Endothelial cell of umbilical vein (primary cell): ENCODE data around the gene ZNF219. TPM values are rescaled to one million over a fixed set of nuclear protein-coding genes. Genes with fewer than 3 reads are reported as not detected.

Source experiments
- BruUV-seq: library from RNA; stranded (reverse); fragments of 400-500 nt; replicated peaks from 2 replicates; lab custom pipeline; 2021; lab: Mats Ljungman, UMichigan
- CTCF ChIA-PET: fragments of 300-600, 350-600 bp; sonication (Branson Sonifier 250); formaldehyde crosslinking; loops from one replicate; lab custom pipeline; 2021; ENCODE audit warnings: antibody characterized with exemption, inconsistent platforms; lab: Charles Lee
- POLR2A ChIA-PET: fragments of 300-600, 350-600 bp; sonication (Branson Sonifier 250); formaldehyde crosslinking; loops from one replicate; lab custom pipeline; 2021; ENCODE audit warnings: antibody characterized with exemption, inconsistent platforms; lab: Charles Lee
- DNase-seq: peaks from one replicate; pipeline ENCODE4 v3.0.0-alpha.2; 2011; ENCODE audit warnings: low read depth, low spot score
- FAIRE-seq: peaks from 2 replicates; lab custom pipeline; 2011; peaks lifted over from hg19 to GRCh38; lab: Jason Lieb, UNC
- H2AFZ ChIP-seq: 2 replicates; pipeline ENCODE4 v1.6.0; 2012; ENCODE audit warnings: low read depth, low read length, control low read depth, inconsistent platforms
- H3K27ac ChIP-seq: 2 replicates; pipeline ENCODE4 v1.5.1; 2011; ENCODE audit warnings: low read depth, mild to moderate bottlenecking, control low read depth, low read length, moderate library complexity; ENCODE audit not compliant: insufficient read depth
- H3K27me3 ChIP-seq, 2 experiments: 2 replicates each; pipeline versions ENCODE4 v1.6.0 to v1.6.1; 2011; ENCODE audit warnings: low read length in 2 of 2, mixed read lengths in 1 of 2; ENCODE audit not compliant: control insufficient read depth in 2 of 2, insufficient read depth in 2 of 2
- H3K36me3 ChIP-seq, 2 experiments: 2 replicates in 1 of 2; 3 replicates in 1 of 2; pipeline ENCODE4 v1.5.1; 2011; ENCODE audit warnings: low read length in 2 of 2, mild to moderate bottlenecking in 1 of 2, moderate library complexity in 1 of 2; ENCODE audit not compliant: control insufficient read depth in 2 of 2, insufficient read depth in 2 of 2; ENCODE audit errors: extremely low read depth in 1 of 2
- H3K4me1 ChIP-seq: 3 replicates; pipeline ENCODE4 v1.5.1; 2011; ENCODE audit warnings: mild to moderate bottlenecking, low read length; ENCODE audit not compliant: control insufficient read depth, insufficient read depth; ENCODE audit errors: extremely low read depth
- H3K4me2 ChIP-seq: 2 replicates; pipeline ENCODE4 v1.6.1; 2011; ENCODE audit warnings: low read length, control low read depth, mixed read lengths; ENCODE audit not compliant: insufficient read depth
- H3K4me3 ChIP-seq, 3 experiments: fragments of 200-600 bp in 1 of 3; sonication (generic), shearing (Covaris generic) in 1 of 3; replicated peaks in 1 of 3; 2 replicates each; pipeline ENCODE4 v1.5.1; 2011 to 2016; ENCODE audit warnings: control low read depth in 3 of 3, low read length in 3 of 3, mild to moderate bottlenecking in 2 of 3, inconsistent platforms in 1 of 3, low read depth in 1 of 3, moderate library complexity in 1 of 3; ENCODE audit not compliant: insufficient read depth in 1 of 3
- H3K79me2 ChIP-seq: 2 replicates; pipeline ENCODE4 v1.6.0; 2012; ENCODE audit warnings: low read length, inconsistent platforms; ENCODE audit not compliant: control insufficient read depth, insufficient read depth
- H3K9ac ChIP-seq: replicated peaks from 2 replicates; pipeline ENCODE3; 2011; ENCODE audit warnings: low read length, control low read depth; ENCODE audit not compliant: insufficient read depth; ENCODE audit errors: extremely low read depth
- H3K9me1 ChIP-seq: replicated peaks from 3 replicates; pipeline ENCODE4 v1.6.0; 2011; ENCODE audit warnings: mild to moderate bottlenecking, low read length; ENCODE audit not compliant: control insufficient read depth, insufficient read depth; ENCODE audit errors: extremely low read depth
- H3K9me3 ChIP-seq: replicated peaks from 2 replicates; pipeline ENCODE4 v1.5.1; 2012; ENCODE audit warnings: low read length, inconsistent platforms; ENCODE audit not compliant: control insufficient read depth, insufficient read depth
- H4K20me1 ChIP-seq: replicated peaks from 2 replicates; pipeline ENCODE3; 2011; ENCODE audit warnings: mild to moderate bottlenecking, low read length; ENCODE audit not compliant: control insufficient read depth, insufficient read depth; ENCODE audit errors: extremely low read depth
- EZH2 ChIP-seq: IDR thresholded peaks from 2 replicates; pipeline ENCODE4 v1.6.1; 2012; ENCODE audit warnings: borderline replicate concordance, low read depth, mild to moderate bottlenecking, moderate library complexity, low read length, inconsistent platforms; ENCODE audit not compliant: severe bottlenecking
- FOS ChIP-seq: IDR thresholded peaks from 2 replicates; pipeline ENCODE4 v1.6.1; 2011; ENCODE audit warnings: mild to moderate bottlenecking, low read length, moderate library complexity, borderline replicate concordance; ENCODE audit not compliant: insufficient read depth
- GATA2 ChIP-seq: IDR thresholded peaks from 2 replicates; pipeline ENCODE4 v1.7.0; 2011; ENCODE audit warnings: low read depth, mild to moderate bottlenecking, moderate library complexity, mixed read lengths, low read length; ENCODE audit not compliant: insufficient read length, insufficient read depth
- JUN ChIP-seq: IDR thresholded peaks from 2 replicates; pipeline ENCODE4 v1.6.1; 2011; ENCODE audit warnings: borderline replicate concordance, low read depth; ENCODE audit not compliant: insufficient read length, insufficient read depth
- MYC ChIP-seq: IDR thresholded peaks from one replicate; pipeline ENCODE4 v1.6.1; 2011; ENCODE audit warnings: mild to moderate bottlenecking, low read depth, low read length
- POLR2A ChIP-seq: IDR thresholded peaks from 2 replicates; pipeline ENCODE4 v1.6.1; 2012; ENCODE audit warnings: low read depth, mild to moderate bottlenecking, control low read depth, low read length
- POLR2AphosphoS5 ChIP-seq: IDR thresholded peaks from 2 replicates; pipeline ENCODE4 v1.6.1; 2012; ENCODE audit warnings: low read depth, mild to moderate bottlenecking, control low read depth, low read length, moderate library complexity; ENCODE audit not compliant: insufficient read depth
- dilution Hi-C: fragments of 300-500 bp; cut with MboI; formaldehyde crosslinking; loops from one replicate; pipeline ENCODE4 v1.15.0; 2019; ENCODE audit warnings: low sequenced_read_pairs; ENCODE audit not compliant: extremely low pct_ligation_motif_present
- intact Hi-C: fragments of 100-400 bp; cut with micrococcal nuclease; formaldehyde crosslinking; loops from one replicate; pipeline ENCODE4 v1.10.0; 2022
- polyA plus RNA-seq, 4 experiments: library from polyadenylated mRNA; depleted of rRNA in 3 of 4; stranded (reverse) in 3 of 4; unstranded in 1 of 4; fragments of >200 nt; gene quantifications; 2 replicates each; pipeline versions ENCODE4 v1.2.1 to v1.2.3, GENCODE V29; 2011 to 2012; ENCODE audit warnings: missing spikeins in 1 of 4
- total RNA-seq: library from RNA; stranded (reverse); gene quantifications from 2 replicates; pipeline ENCODE4 v1.2.3, GENCODE V29; 2021
- TF ChIP-seq, protein P1 (sequence below): IDR thresholded peaks from 2 replicates; pipeline ENCODE4 v1.6.1; 2011; ENCODE audit not compliant: insufficient read depth, insufficient read length
- TF ChIP-seq, protein P2 (sequence below), 2 donors: IDR thresholded peaks; 1 replicate in 1 of 2; 2 replicates in 1 of 2; pipeline ENCODE4 v1.5.1; 2011; ENCODE audit warnings: low read length in 2 of 2, mild to moderate bottlenecking in 2 of 2, moderate library complexity in 2 of 2, control low read depth in 1 of 2, inconsistent platforms in 1 of 2, low read depth in 1 of 2; ENCODE audit not compliant: insufficient read depth in 1 of 2; ENCODE audit errors: extremely low read depth in 1 of 2

The ZNF219 gene
- total and polyA plus RNA-seq, 2 donors (not counting 3 experiments of a cell fraction or from before 2014, with no cell fraction given): 13.2 to 15.2 TPM

DNA sequence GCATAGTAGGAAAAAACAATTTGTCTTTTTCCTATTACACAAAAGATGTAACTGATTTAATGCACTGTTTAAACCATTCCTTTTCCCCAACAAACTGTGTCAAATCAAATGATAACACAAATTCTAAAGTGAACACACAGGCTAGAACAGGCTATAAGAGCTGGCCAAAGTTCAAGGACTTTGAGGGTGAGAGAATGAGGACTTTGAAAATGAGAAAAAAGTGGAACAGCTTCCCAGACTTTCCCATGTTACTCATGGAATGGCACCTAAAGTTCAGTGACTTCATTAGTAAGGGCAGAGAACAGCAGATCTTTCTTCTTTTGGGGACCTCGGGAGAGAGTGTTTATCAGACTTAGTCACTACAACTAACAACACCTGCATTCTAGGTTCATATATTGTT, 25.0 kb upstream of the ZNF219 start:
- no peaks in the 10 kb centered on the region for H4K20me1 ChIP-seq
- H3K27ac ChIP-seq: no peak overlapping the region
- no peak for DNase-seq
- peaks cover 5 to 22% of the 10 kb centered on the region in 2 experiments for H3K27me3 ChIP-seq
- no peak overlapping the region for H2AFZ ChIP-seq
- intact Hi-C loops (no loop called here), dilution Hi-C loops (no loop called here)
- ChIA-PET POLR2A (no interaction called here), CTCF (interaction anchor here (1.1 to 3.9 kb wide), 3 partner anchors 12 to 109 kb away, joined by 3 to 22 read pairs (median 11); no protein-coding TSS in a partner anchor)
- no peaks in the 10 kb centered on the region for H3K79me2 ChIP-seq
- no peak for FAIRE-seq
- H3K9me3 ChIP-seq: no peaks in the 10 kb centered on the region
- no peak overlapping the region for H3K4me3 ChIP-seq
- no peaks in the 10 kb centered on the region for H3K4me1 ChIP-seq
- no peaks in the 10 kb centered on the region for H3K9me1 ChIP-seq
- no peaks in the 10 kb centered on the region for H3K36me3 ChIP-seq
- BruUV-seq: no TSS peak
- TF ChIP-seq POLR2A: no peak
- no peak for TF ChIP-seq FOS
- no peak for TF ChIP-seq EZH2
- TF ChIP-seq, protein P1, sequence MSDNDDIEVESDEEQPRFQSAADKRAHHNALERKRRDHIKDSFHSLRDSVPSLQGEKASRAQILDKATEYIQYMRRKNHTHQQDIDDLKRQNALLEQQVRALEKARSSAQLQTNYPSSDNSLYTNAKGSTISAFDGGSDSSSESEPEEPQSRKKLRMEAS: no peak
- TF ChIP-seq, protein P2, sequence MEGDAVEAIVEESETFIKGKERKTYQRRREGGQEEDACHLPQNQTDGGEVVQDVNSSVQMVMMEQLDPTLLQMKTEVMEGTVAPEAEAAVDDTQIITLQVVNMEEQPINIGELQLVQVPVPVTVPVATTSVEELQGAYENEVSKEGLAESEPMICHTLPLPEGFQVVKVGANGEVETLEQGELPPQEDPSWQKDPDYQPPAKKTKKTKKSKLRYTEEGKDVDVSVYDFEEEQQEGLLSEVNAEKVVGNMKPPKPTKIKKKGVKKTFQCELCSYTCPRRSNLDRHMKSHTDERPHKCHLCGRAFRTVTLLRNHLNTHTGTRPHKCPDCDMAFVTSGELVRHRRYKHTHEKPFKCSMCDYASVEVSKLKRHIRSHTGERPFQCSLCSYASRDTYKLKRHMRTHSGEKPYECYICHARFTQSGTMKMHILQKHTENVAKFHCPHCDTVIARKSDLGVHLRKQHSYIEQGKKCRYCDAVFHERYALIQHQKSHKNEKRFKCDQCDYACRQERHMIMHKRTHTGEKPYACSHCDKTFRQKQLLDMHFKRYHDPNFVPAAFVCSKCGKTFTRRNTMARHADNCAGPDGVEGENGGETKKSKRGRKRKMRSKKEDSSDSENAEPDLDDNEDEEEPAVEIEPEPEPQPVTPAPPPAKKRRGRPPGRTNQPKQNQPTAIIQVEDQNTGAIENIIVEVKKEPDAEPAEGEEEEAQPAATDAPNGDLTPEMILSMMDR (IDR thresholded peaks at IDR 0.05; ENCODE audit: extremely low read depth in 1 of 2, insufficient read depth in 1 of 2, low read depth in 1 of 2, low read length in 2 of 2): no peak
- no peak for TF ChIP-seq MYC
- TF ChIP-seq JUN: no peak
- TF ChIP-seq GATA2: no peak
- TF ChIP-seq POLR2AphosphoS5: no peak
- H3K9ac ChIP-seq: no peak overlapping the region
- H3K4me2 ChIP-seq: no peak overlapping the region
